ENCODE data around the gene WNT9B.

DNA sequence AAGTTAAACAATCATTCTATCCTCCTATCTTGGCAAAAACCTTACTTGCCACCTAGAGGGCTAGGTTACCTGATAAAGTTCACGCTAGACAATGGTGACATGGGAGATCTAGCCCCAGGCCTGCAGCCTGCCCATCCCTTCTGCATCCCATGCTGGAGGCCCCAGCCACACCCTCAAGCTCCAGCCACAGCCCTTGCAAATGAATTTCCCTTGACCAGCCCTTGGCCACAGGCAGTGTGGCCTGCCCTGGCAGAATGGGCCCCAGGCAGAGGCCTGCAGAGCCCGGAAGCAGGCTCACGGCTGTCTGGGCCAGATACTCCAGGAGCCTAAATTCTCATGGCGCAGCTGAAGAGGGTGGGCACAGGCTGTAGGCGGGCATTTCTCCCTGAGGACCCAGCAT, 47.8 kb upstream of the WNT9B start:
- TF ChIP-seq, protein P1, sequence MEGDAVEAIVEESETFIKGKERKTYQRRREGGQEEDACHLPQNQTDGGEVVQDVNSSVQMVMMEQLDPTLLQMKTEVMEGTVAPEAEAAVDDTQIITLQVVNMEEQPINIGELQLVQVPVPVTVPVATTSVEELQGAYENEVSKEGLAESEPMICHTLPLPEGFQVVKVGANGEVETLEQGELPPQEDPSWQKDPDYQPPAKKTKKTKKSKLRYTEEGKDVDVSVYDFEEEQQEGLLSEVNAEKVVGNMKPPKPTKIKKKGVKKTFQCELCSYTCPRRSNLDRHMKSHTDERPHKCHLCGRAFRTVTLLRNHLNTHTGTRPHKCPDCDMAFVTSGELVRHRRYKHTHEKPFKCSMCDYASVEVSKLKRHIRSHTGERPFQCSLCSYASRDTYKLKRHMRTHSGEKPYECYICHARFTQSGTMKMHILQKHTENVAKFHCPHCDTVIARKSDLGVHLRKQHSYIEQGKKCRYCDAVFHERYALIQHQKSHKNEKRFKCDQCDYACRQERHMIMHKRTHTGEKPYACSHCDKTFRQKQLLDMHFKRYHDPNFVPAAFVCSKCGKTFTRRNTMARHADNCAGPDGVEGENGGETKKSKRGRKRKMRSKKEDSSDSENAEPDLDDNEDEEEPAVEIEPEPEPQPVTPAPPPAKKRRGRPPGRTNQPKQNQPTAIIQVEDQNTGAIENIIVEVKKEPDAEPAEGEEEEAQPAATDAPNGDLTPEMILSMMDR (IDR thresholded peaks at IDR 0.05), result no peak
- no peak for TF ChIP-seq POLR2A (IDR thresholded peaks at IDR 0.05)

All from uterus (tissue), 2 donors.